Left ventricle myocardium inferior (tissue), 1 donor: ENCODE measurements around the gene CENPO. TPM values are rescaled to one million over a fixed set of nuclear protein-coding genes. Genes with fewer than 3 reads are reported as not detected.
A peak's percentile ranks its signal among the peaks of the same experiment; 100 is the strongest.

Experiments
- DNase-seq: peaks from one replicate; pipeline ENCODE4 v3.0.0-alpha.2; 2020
- H3K27ac ChIP-seq: fragments of 200-600 bp; replicated peaks from 2 replicates; pipeline ENCODE4 v1.8.0; 2021
- H3K27me3 ChIP-seq: fragments of 200-600 bp; 2 replicates; pipeline ENCODE4 v1.8.0; 2021; ENCODE audit warnings: low read depth
- H3K36me3 ChIP-seq: fragments of 200-600 bp; 2 replicates; pipeline ENCODE4 v1.8.0; 2021
- H3K4me1 ChIP-seq: fragments of 200-600 bp; 2 replicates; pipeline ENCODE4 v1.8.0; 2021
- H3K4me3 ChIP-seq: fragments of 200-600 bp; 2 replicates; pipeline ENCODE4 v1.8.0; 2021; ENCODE audit warnings: mild to moderate bottlenecking, moderate library complexity
- H3K9me3 ChIP-seq: fragments of 200-600 bp; replicated peaks from 2 replicates; pipeline ENCODE4 v1.8.0; 2021
- intact Hi-C: fragments of 100-400 bp; cut with micrococcal nuclease; formaldehyde crosslinking; loops from one replicate; pipeline ENCODE4 v1.11.0; 2022
- total RNA-seq: library from RNA; stranded (reverse); fragmentation: NEBNext Ultra II Directional; extraction: Animal tissue kit (Norgen Biotek cat#: 25700); gene quantifications from one replicate; pipeline ENCODE4 v1.2.1, GENCODE V29; 2021
- TF ChIP-seq, protein P1 (sequence below): fragments of 200-600 bp; IDR thresholded peaks from 2 replicates; pipeline ENCODE4 v1.8.0; 2021; ENCODE audit warnings: antibody characterized with exemption, mild to moderate bottlenecking, borderline replicate concordance
- donor health status: DM: no; HTN: yes; CAD: no; lungs with severe emphysema.

The CENPO gene
- total RNA-seq, 1 donor from 2014 or later: 2.2 TPM

- Histone ChIP-seq H3K36me3 (peaks cover 8% of the 10 kb centered on the region), H3K4me3 (no peak overlapping the region), H3K4me1 (no peaks in the 10 kb centered on the region), H3K27ac (no peak overlapping the region), H3K27me3 (no peaks in the 10 kb centered on the region), H3K9me3 (no peaks in the 10 kb centered on the region)
- DNase-seq: peak; percentile 4
- intact Hi-C loops: no loop called here
- TF ChIP-seq, protein P1, sequence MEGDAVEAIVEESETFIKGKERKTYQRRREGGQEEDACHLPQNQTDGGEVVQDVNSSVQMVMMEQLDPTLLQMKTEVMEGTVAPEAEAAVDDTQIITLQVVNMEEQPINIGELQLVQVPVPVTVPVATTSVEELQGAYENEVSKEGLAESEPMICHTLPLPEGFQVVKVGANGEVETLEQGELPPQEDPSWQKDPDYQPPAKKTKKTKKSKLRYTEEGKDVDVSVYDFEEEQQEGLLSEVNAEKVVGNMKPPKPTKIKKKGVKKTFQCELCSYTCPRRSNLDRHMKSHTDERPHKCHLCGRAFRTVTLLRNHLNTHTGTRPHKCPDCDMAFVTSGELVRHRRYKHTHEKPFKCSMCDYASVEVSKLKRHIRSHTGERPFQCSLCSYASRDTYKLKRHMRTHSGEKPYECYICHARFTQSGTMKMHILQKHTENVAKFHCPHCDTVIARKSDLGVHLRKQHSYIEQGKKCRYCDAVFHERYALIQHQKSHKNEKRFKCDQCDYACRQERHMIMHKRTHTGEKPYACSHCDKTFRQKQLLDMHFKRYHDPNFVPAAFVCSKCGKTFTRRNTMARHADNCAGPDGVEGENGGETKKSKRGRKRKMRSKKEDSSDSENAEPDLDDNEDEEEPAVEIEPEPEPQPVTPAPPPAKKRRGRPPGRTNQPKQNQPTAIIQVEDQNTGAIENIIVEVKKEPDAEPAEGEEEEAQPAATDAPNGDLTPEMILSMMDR: no peak
Observed at GRCh38 chr2:24844023-24844685, 50.9 kb downstream of the CENPO start.

DNA sequence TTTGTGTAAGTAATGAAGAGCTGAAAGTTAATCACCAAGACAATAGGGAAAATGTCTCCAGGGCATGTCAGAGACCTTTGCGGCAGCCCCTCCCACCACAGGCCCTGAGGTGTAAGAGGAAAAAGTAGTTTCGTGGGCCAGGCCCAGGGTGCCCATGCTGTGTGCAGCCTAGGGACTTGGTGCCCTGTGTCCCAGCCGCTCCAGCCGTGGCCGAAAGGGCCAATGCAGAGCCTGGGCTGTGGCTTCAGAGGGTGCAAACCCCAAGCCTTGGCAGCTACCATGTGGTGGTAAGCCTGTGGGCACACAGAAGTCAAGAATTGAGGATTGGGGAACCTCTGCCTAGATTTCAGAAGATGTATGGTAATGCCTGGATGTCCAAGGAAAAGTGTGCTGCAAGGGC lies 52.5 kb downstream of the CENPO start:
- H3K27ac ChIP-seq: no peak overlapping the region
- intact Hi-C loops: no loop called here
- no peak for DNase-seq
- H3K9me3 ChIP-seq: no peaks in the 10 kb centered on the region
- H3K36me3 ChIP-seq: no peaks in the 10 kb centered on the region
- no peaks in the 10 kb centered on the region for H3K4me1 ChIP-seq
- no peaks in the 10 kb centered on the region for H3K27me3 ChIP-seq
- no peak overlapping the region for H3K4me3 ChIP-seq
- TF ChIP-seq, protein P1: no peak

GRCh38 chr2:24850944-24851343 lies 57.7 kb downstream of the CENPO start:
- intact Hi-C loops: no loop called here
- DNase-seq: peak; percentile 18
- H3K4me1 ChIP-seq: peaks cover 23% of the 10 kb centered on the region
- H3K27ac ChIP-seq: peak overlapping the region; percentile 66
- TF ChIP-seq, protein P1: no peak
- no peaks in the 10 kb centered on the region for H3K9me3 ChIP-seq
- H3K4me3 ChIP-seq: no peak overlapping the region
- H3K27me3 ChIP-seq: no peaks in the 10 kb centered on the region
- no peaks in the 10 kb centered on the region for H3K36me3 ChIP-seq

DNA sequence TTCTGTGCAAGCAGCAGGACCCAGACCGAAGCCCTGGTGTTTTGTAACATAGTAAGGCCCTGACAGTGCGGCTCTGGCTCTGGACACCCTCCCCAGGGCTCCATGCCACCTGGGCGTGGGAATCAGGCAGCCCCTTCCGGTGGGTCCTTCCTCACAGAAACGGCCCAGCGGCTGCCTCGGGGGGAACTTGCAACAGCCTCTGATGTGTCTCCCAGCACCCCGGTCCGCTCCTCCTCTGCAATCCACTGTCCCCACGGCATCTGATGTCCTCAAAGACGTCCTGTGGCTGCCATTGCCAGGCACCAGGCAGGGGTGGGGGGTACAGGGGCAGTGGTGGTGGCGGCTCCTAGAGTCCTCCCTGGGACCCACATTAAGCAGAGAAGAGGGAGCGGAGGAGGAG lies 58.8 kb downstream of the CENPO start:
- Histone ChIP-seq H3K27me3 (no peaks in the 10 kb centered on the region), H3K9me3 (no peaks in the 10 kb centered on the region), H3K4me1 (peaks cover 34% of the 10 kb centered on the region), H3K36me3 (no peaks in the 10 kb centered on the region), H3K27ac (peak overlapping the region; percentile 66), H3K4me3 (no peak overlapping the region)
- intact Hi-C loops: no loop called here
- TF ChIP-seq, protein P1: no peak
- DNase-seq: peak; percentile 10

- TF ChIP-seq, protein P1: no peak
- intact Hi-C loops: no loop called here
- H3K27me3 ChIP-seq: no peaks in the 10 kb centered on the region
- no peak overlapping the region for H3K4me3 ChIP-seq
- no peaks in the 10 kb centered on the region for H3K36me3 ChIP-seq
- peaks cover 39% of the 10 kb centered on the region for H3K4me1 ChIP-seq
- peak overlapping the region; percentile 16 for H3K27ac ChIP-seq
- DNase-seq: peak; percentile 10
- H3K9me3 ChIP-seq: no peaks in the 10 kb centered on the region
Observed at GRCh38 chr2:24852431-24853020, 59.3 kb downstream of the CENPO start.
